H1 (cell line): ENCODE results near the gene FIZ1. TPM values are rescaled to one million over a fixed set of nuclear protein-coding genes. Genes with fewer than 3 reads are reported as not detected.

Source experiments
- CTCF ChIA-PET: fragments of 300-600 bp; sonication (Branson Sonifier 250); formaldehyde crosslinking; loops from one replicate; lab custom pipeline; 2021; ENCODE audit not compliant: partially characterized antibody; lab: Charles Lee
- POLR2A ChIA-PET: fragments of 300-600 bp; sonication (Branson Sonifier 250); formaldehyde crosslinking; loops from one replicate; lab custom pipeline; 2021; ENCODE audit warnings: inconsistent platforms; ENCODE audit not compliant: partially characterized antibody; lab: Charles Lee
- DNase-seq, 2 experiments: peaks; one replicate each; pipeline versions ENCODE4 v3.0.0 to v3.0.0-alpha.2; 2010 to 2022; ENCODE audit warnings: low spot score in 2 of 2, low read depth in 1 of 2, mixed read lengths in 1 of 2
- FAIRE-seq: peaks from 2 replicates; lab custom pipeline; 2011; peaks lifted over from hg19 to GRCh38; lab: Jason Lieb, UNC
- H2AFZ ChIP-seq: 2 replicates; pipeline ENCODE4 v1.8.1; 2012; ENCODE audit warnings: low read length, inconsistent platforms
- H2AK5ac ChIP-seq: 2 replicates; pipeline ENCODE4 v1.6.1; 2013; ENCODE audit warnings: low read depth, low read length
- H2BK120ac ChIP-seq: replicated peaks from 2 replicates; pipeline ENCODE3; 2013; ENCODE audit warnings: low read depth, low read length, inconsistent platforms
- H2BK12ac ChIP-seq: 2 replicates; pipeline ENCODE4 v1.6.1; 2013; ENCODE audit warnings: low read depth, low read length
- H2BK15ac ChIP-seq: 2 replicates; pipeline ENCODE4 v1.6.1; 2013; ENCODE audit warnings: low read length
- H2BK20ac ChIP-seq: 2 replicates; pipeline ENCODE4 v1.6.1; 2013; ENCODE audit warnings: low read length
- H2BK5ac ChIP-seq: 2 replicates; pipeline ENCODE4 v1.6.1; 2013; ENCODE audit warnings: low read depth, low read length
- H3K14ac ChIP-seq: 2 replicates; pipeline ENCODE4 v1.6.1; 2013; ENCODE audit warnings: inconsistent platforms; ENCODE audit not compliant: insufficient read length
- H3K18ac ChIP-seq: 2 replicates; pipeline ENCODE4 v1.6.1; 2013; ENCODE audit warnings: low read length; ENCODE audit errors: extremely low read depth
- H3K23ac ChIP-seq: 2 replicates; pipeline ENCODE4 v1.6.1; 2013; ENCODE audit warnings: inconsistent platforms; ENCODE audit not compliant: insufficient read length
- H3K23me2 ChIP-seq: 2 replicates; pipeline ENCODE4 v1.6.1; 2013; ENCODE audit warnings: low read depth, low read length
- H3K27ac ChIP-seq: 2 replicates; pipeline ENCODE4 v1.6.1; 2011; ENCODE audit warnings: low read depth, low read length, inconsistent platforms
- H3K27me3 ChIP-seq, 4 experiments: replicated peaks in 1 of 4; 1 replicate in 1 of 4; 2 replicates in 3 of 4; pipeline versions ENCODE4 v1.6.1 to v1.8.1; 2011 to 2013; ENCODE audit warnings: low read length in 3 of 4, mild to moderate bottlenecking in 3 of 4, inconsistent platforms in 2 of 4, mixed read lengths in 2 of 4, moderate library complexity in 1 of 4; ENCODE audit not compliant: control insufficient read depth in 3 of 4, insufficient read depth in 3 of 4; ENCODE audit errors: extremely low read depth in 1 of 4
- H3K36me3 ChIP-seq, 4 experiments: 2 replicates each; pipeline versions ENCODE4 v1.6.1 to v1.8.1; 2011 to 2013; ENCODE audit warnings: mild to moderate bottlenecking in 4 of 4, low read length in 3 of 4, moderate library complexity in 2 of 4, control low read depth in 1 of 4, inconsistent platforms in 1 of 4; ENCODE audit not compliant: insufficient read depth in 4 of 4, control insufficient read depth in 2 of 4
- H3K4ac ChIP-seq: replicated peaks from 2 replicates; pipeline ENCODE3; 2013; ENCODE audit warnings: low read length, low read depth, mixed read lengths, inconsistent platforms; ENCODE audit not compliant: insufficient read length
- H3K4me1 ChIP-seq, 4 experiments: replicated peaks in 1 of 4; 1 replicate in 1 of 4; 2 replicates in 3 of 4; pipeline versions ENCODE4 v1.6.1 to v1.8.1; 2011 to 2013; ENCODE audit warnings: low read length in 3 of 4, inconsistent platforms in 2 of 4, mixed read lengths in 1 of 4; ENCODE audit not compliant: insufficient read depth in 4 of 4, control insufficient read depth in 3 of 4
- H3K4me2 ChIP-seq, 2 experiments: 2 replicates each; pipeline versions ENCODE4 v1.6.1 to v1.8.1; 2011 to 2013; ENCODE audit warnings: low read depth in 2 of 2, low read length in 2 of 2, control low read depth in 1 of 2, inconsistent platforms in 1 of 2, mild to moderate bottlenecking in 1 of 2; ENCODE audit not compliant: insufficient read depth in 1 of 2
- H3K4me3 ChIP-seq, 4 experiments: fragments of 200-600, 300-600 bp in 1 of 4; sonication (generic), shearing (Covaris generic), sonication (Bioruptor Twin) in 1 of 4; 2 replicates each; pipeline versions ENCODE4 v1.5.1 to v1.8.1; 2011 to 2016; ENCODE audit warnings: low read length in 4 of 4, low read depth in 3 of 4, control low read depth in 2 of 4, inconsistent platforms in 2 of 4, mild to moderate bottlenecking in 2 of 4, mixed read lengths in 1 of 4, moderate library complexity in 1 of 4; ENCODE audit not compliant: insufficient read depth in 2 of 4; ENCODE audit errors: extremely low read depth in 1 of 4
- H3K56ac ChIP-seq: replicated peaks from 2 replicates; pipeline ENCODE3; 2013; ENCODE audit warnings: low read depth, mild to moderate bottlenecking, mixed read lengths, low read length, inconsistent platforms; ENCODE audit not compliant: insufficient read length
- H3K79me1 ChIP-seq: 2 replicates; pipeline ENCODE4 v1.6.1; 2013; ENCODE audit warnings: low read depth, low read length, control low read depth
- H3K79me2 ChIP-seq, 2 experiments: 2 replicates each; pipeline versions ENCODE4 v1.6.1 to v1.8.1; 2012 to 2013; ENCODE audit warnings: low read length in 2 of 2, mild to moderate bottlenecking in 2 of 2, inconsistent platforms in 1 of 2; ENCODE audit not compliant: insufficient read depth in 2 of 2, control insufficient read depth in 1 of 2
- H3K9ac ChIP-seq, 4 experiments: replicated peaks in 1 of 4; 1 replicate in 1 of 4; 2 replicates in 3 of 4; pipeline versions ENCODE4 v1.6.1 to v1.8.1; 2011 to 2013; ENCODE audit warnings: low read depth in 3 of 4, low read length in 3 of 4, control low read depth in 2 of 4, mild to moderate bottlenecking in 2 of 4, moderate library complexity in 2 of 4, inconsistent platforms in 1 of 4; ENCODE audit errors: extremely low read depth in 1 of 4
- H3K9me3 ChIP-seq, 2 experiments: 2 replicates each; pipeline versions ENCODE4 v1.6.1 to v1.8.1; 2012 to 2013; ENCODE audit warnings: mild to moderate bottlenecking in 2 of 2, moderate library complexity in 2 of 2, control low read depth in 1 of 2, inconsistent platforms in 1 of 2, low read depth in 1 of 2, low read length in 1 of 2, mixed read lengths in 1 of 2; ENCODE audit not compliant: insufficient read depth in 2 of 2
- H4K20me1 ChIP-seq, 2 experiments: replicated peaks in 1 of 2; 2 replicates each; pipeline versions ENCODE3 to v1.8.1; 2011 to 2013; ENCODE audit warnings: inconsistent platforms in 2 of 2, low read length in 2 of 2, mild to moderate bottlenecking in 1 of 2; ENCODE audit not compliant: insufficient read depth in 2 of 2, control insufficient read depth in 1 of 2
- H4K5ac ChIP-seq: 2 replicates; pipeline ENCODE4 v1.6.1; 2013; ENCODE audit warnings: low read length, low read depth, mixed read lengths, inconsistent platforms; ENCODE audit not compliant: insufficient read length
- H4K8ac ChIP-seq: 2 replicates; pipeline ENCODE4 v1.8.0; 2013; ENCODE audit warnings: mild to moderate bottlenecking, moderate library complexity, low read length, inconsistent platforms; ENCODE audit not compliant: insufficient read depth; ENCODE audit errors: extremely low read depth
- H4K91ac ChIP-seq: replicated peaks from 2 replicates; pipeline ENCODE3; 2013; ENCODE audit warnings: low read length, mixed read lengths, inconsistent platforms; ENCODE audit not compliant: insufficient read length
- HDAC6 ChIP-seq: IDR thresholded peaks from one replicate; pipeline ENCODE4 v1.7.1; 2012; ENCODE audit warnings: low read depth, mild to moderate bottlenecking, inconsistent platforms, low read length, moderate library complexity
- KDM1A ChIP-seq: fragments of 200-600, 300-600 bp; sonication (generic); IDR thresholded peaks from 2 replicates; pipeline ENCODE4 v1.7.1; 2016; ENCODE audit warnings: mild to moderate bottlenecking, low read length, borderline replicate concordance
- WGBS, 2 experiments: shearing (Covaris generic) in 1 of 2; methylation state at CpG; one replicate each; pipeline versions ENCODE4 v1.1.6 to v1.1.7; 2013 to 2015; ENCODE audit warnings: low lambda C conversion rate in 2 of 2, mixed read lengths in 2 of 2, inconsistent platforms in 1 of 2, low coverage in 1 of 2, missing lambda C conversion rate in 1 of 2; ENCODE audit not compliant: insufficient replicate concordance in 2 of 2, insufficient coverage in 1 of 2, insufficient read length in 1 of 2; ENCODE audit errors: extremely low coverage in 1 of 2, missing lambda C conversion rate in 1 of 2; 5-methylcytosine and 5-hydroxymethylcytosine counted together
- polyA plus RNA-seq, 7 experiments: library from polyadenylated mRNA; depleted of rRNA in 3 of 7; stranded (reverse) in 5 of 7; unstranded in 2 of 7; fragments of >200 nt in 5 of 7; fragments of 200-250 nt in 2 of 7; gene quantifications; 1 replicate in 5 of 7; 2 replicates in 1 of 7; 4 replicates in 1 of 7; pipeline versions ENCODE4 v1.2.1 to v1.2.3, GENCODE V29; 2011 to 2013; ENCODE audit warnings: missing spikeins in 2 of 7, mixed read lengths in 2 of 7
- total RNA-seq: library from RNA; stranded (reverse); fragmentation: NEBNext Ultra II Directional; extraction: Animal tissue kit (Norgen Biotek cat#: 25700); gene quantifications from 2 replicates; pipeline ENCODE4 v1.2.1, GENCODE V29; 2021

FIZ1 gene
- total and polyA plus RNA-seq, 2 of the 8 experiments (the other 6 are each of a cell fraction or from before 2014, with no cell fraction given): 9.1 to 18.5 TPM

GRCh38 chr19:55625004-55625326, 25.6 kb upstream of the FIZ1 start:
- CTCF ChIA-PET: interaction anchor here (0.6 to 8.0 kb wide), 4 partner anchors 7 to 551 kb away, joined by 3 to 38 read pairs (median 6); partner anchors contain the start of gene GALP
- H3K4ac ChIP-seq: no peak overlapping the region
- peaks cover 0 to 11% (median 1%) of the 10 kb centered on the region in 4 experiments; a peak in 4 of 8 replicates for H3K36me3 ChIP-seq

More at GRCh38 chr19:55625004-55625326, 25.6 kb upstream of the FIZ1 start:
- Histone ChIP-seq H4K8ac (no peak overlapping the region), H2BK20ac (no peak overlapping the region), H2BK15ac (no peak overlapping the region), H2BK120ac (no peak overlapping the region), H3K23ac (no peak overlapping the region), H3K4me1 (peaks cover 0 to 3% (median 0%) of the 10 kb centered on the region in 4 experiments; a peak in 3 of 7 replicates), H3K79me1 (no peaks in the 10 kb centered on the region), H4K20me1 (peaks cover 1 to 5% of the 10 kb centered on the region in 2 experiments), H2AK5ac (no peak overlapping the region), H2BK5ac (no peak overlapping the region), H2AFZ (peak overlapping the region; percentile 94), H3K4me3 (peak overlapping the region in 3 of 4 experiments; percentile 6 to 95 (median 80); a peak in 3 of 8 replicates), H3K23me2 (no peaks in the 10 kb centered on the region), H3K14ac (no peak overlapping the region), H3K9me3 (no peaks in the 10 kb centered on the region), H3K27me3 (no peaks in the 10 kb centered on the region), H3K56ac (no peak overlapping the region), H4K5ac (no peak overlapping the region), H3K9ac (peak overlapping the region in 1 of 4 experiments; percentile 14; a peak in 1 of 7 replicates), H3K18ac (no peak overlapping the region), H3K4me2 (peak overlapping the region; percentile 50 to 80), H3K27ac (no peak overlapping the region), H2BK12ac (no peak overlapping the region), H4K91ac (no peak overlapping the region), H3K79me2 (no peaks in the 10 kb centered on the region)
- DNase-seq: no peak
- no peak for FAIRE-seq
- TF ChIP-seq KDM1A (0 out of 2 replicates have a peak, but pooled peaks have one; percentile 34), HDAC6 (no peak)
- WGBS, 2 experiments: 78% methylated on average over 10 of the region's 11 CpGs; no CpG with 5 or more reads in 1 of the 2 experiments
- POLR2A ChIA-PET: interaction anchor here (0.6 to 6.8 kb wide), 15 partner anchors 9 to 366 kb away, joined by 3 to 25 read pairs (median 5); partner anchors contain the start of genes CCDC106, FIZ1, ZNF524 and ZNF581
